HEK293 (cell line): Measurements from ENCODE around the gene CNTN4.
"Not testable (repeated sequence)": the region's sequence is repeated elsewhere in the genome, so short reads cannot be mapped to it uniquely, and the experiment has no call there.

ENCODE experiments used
- CTCF ChIA-PET: fragments of 350-600 bp; formaldehyde crosslinking; extraction: SDS; loops from one replicate; lab custom pipeline; 2021; ENCODE audit warnings: antibody characterized with exemption; lab: Yijun Ruan, JAX
- POLR2A ChIA-PET: fragments of 300-600 bp; formaldehyde crosslinking; extraction: SDS; loops from one replicate; lab custom pipeline; 2020; ENCODE audit warnings: antibody characterized with exemption, inconsistent platforms; lab: Yijun Ruan, JAX
- H3K27ac ChIP-seq: fragments of 200-500 bp; sonication (Bioruptor generic); 2 replicates; pipeline ENCODE4 v1.5.1; 2014; ENCODE audit warnings: low read depth, low read length, control low read depth, inconsistent platforms; ENCODE audit errors: extremely low read depth
- H3K36me3 ChIP-seq, 2 experiments: fragments of 200-500 bp in 1 of 2; sonication (Bioruptor generic) in 1 of 2; 1 replicate in 1 of 2; 2 replicates in 1 of 2; pipeline ENCODE4 v1.5.1; 2014 to 2017; ENCODE audit warnings: inconsistent platforms in 2 of 2, low read length in 2 of 2; ENCODE audit not compliant: control insufficient read depth in 2 of 2, insufficient read depth in 1 of 2
- H3K4me1 ChIP-seq: fragments of 200-500 bp; sonication (Bioruptor generic); 2 replicates; pipeline ENCODE4 v1.5.1; 2014; ENCODE audit warnings: mild to moderate bottlenecking, low read length, inconsistent platforms; ENCODE audit not compliant: control insufficient read depth, insufficient read depth
- H3K4me3 ChIP-seq: 2 replicates; pipeline ENCODE4 v1.5.1; 2011; ENCODE audit warnings: low read depth, mild to moderate bottlenecking, control low read depth, low read length, moderate library complexity
- H3K9me3 ChIP-seq: fragments of 200-500 bp; sonication (Bioruptor generic); 2 replicates; pipeline ENCODE4 v1.5.1; 2014; ENCODE audit warnings: low read depth, low read length, inconsistent platforms; ENCODE audit not compliant: control insufficient read depth, insufficient read depth
- GLI2 ChIP-seq: fragments of 450-650 bp; formaldehyde crosslinking; IDR thresholded peaks from 2 replicates; pipeline ENCODE4; 2017; ENCODE audit warnings: missing biosample characterization, missing genetic modification characterization, low read depth, borderline replicate concordance
- IKZF3 ChIP-seq: fragments of 450-650 bp; IDR thresholded peaks from 2 replicates; pipeline ENCODE4 v1.5.0; 2018; ENCODE audit warnings: missing biosample characterization, mild to moderate bottlenecking, missing genetic modification characterization, moderate library complexity
- KLF1 ChIP-seq: fragments of 450-650 bp; formaldehyde crosslinking; IDR thresholded peaks from 2 replicates; pipeline ENCODE4 v1.5.1; 2016; ENCODE audit warnings: missing biosample characterization, missing genetic modification characterization
- MZF1 ChIP-seq: fragments of 450-650 bp; formaldehyde crosslinking; IDR thresholded peaks from 2 replicates; pipeline ENCODE4 v1.5.1; 2017; ENCODE audit warnings: missing biosample characterization, missing genetic modification characterization, borderline replicate concordance
- OVOL3 ChIP-seq: fragments of 450-650 bp; formaldehyde crosslinking; IDR thresholded peaks from 2 replicates; pipeline ENCODE4 v1.5.1; 2016; ENCODE audit warnings: missing biosample characterization, missing genetic modification characterization
- SCRT1 ChIP-seq: fragments of 450-650 bp; formaldehyde crosslinking; IDR thresholded peaks from 2 replicates; pipeline ENCODE4 v1.5.1; 2016; ENCODE audit warnings: missing biosample characterization, missing genetic modification characterization, borderline replicate concordance
- ZBTB11 ChIP-seq: fragments of 450-650 bp; formaldehyde crosslinking; conservative IDR thresholded peaks from 2 replicates; pipeline ENCODE4 v1.5.1; 2016; ENCODE audit warnings: low read depth, missing biosample characterization, missing genetic modification characterization
- ZNF121 ChIP-seq: fragments of 450-650 bp; formaldehyde crosslinking; IDR thresholded peaks from 2 replicates; pipeline ENCODE4 v1.5.1; 2016; ENCODE audit warnings: missing biosample characterization, missing genetic modification characterization
- ZNF214 ChIP-seq: fragments of 450-650 bp; formaldehyde crosslinking; IDR thresholded peaks from 2 replicates; pipeline ENCODE4 v1.5.1; 2017; ENCODE audit warnings: missing biosample characterization, mild to moderate bottlenecking, missing genetic modification characterization, borderline replicate concordance
- ZNF266 ChIP-seq: fragments of 450-650 bp; formaldehyde crosslinking; IDR thresholded peaks from 2 replicates; pipeline ENCODE4 v1.5.1; 2016; ENCODE audit warnings: missing biosample characterization, missing genetic modification characterization, low read depth
- ZNF292 ChIP-seq: fragments of 450-650 bp; formaldehyde crosslinking; IDR thresholded peaks from 2 replicates; pipeline ENCODE4 v1.5.1; 2016; ENCODE audit warnings: low read depth, missing biosample characterization, missing genetic modification characterization, borderline replicate concordance
- ZNF302 ChIP-seq: fragments of 450-650 bp; formaldehyde crosslinking; IDR thresholded peaks from 2 replicates; pipeline ENCODE4 v1.5.1; 2016; ENCODE audit warnings: missing biosample characterization, missing genetic modification characterization, low read depth
- ZNF341 ChIP-seq: fragments of 450-650 bp; formaldehyde crosslinking; IDR thresholded peaks from 2 replicates; pipeline ENCODE4; 2016; ENCODE audit warnings: low read depth, missing biosample characterization, missing genetic modification characterization
- ZNF530 ChIP-seq: fragments of 450-650 bp; formaldehyde crosslinking; IDR thresholded peaks from 2 replicates; pipeline ENCODE4 v1.5.1; 2016; ENCODE audit warnings: low read depth, missing biosample characterization, missing genetic modification characterization

CNTN4 gene

GRCh38 chr3:2915826-2916225 lies 817.2 kb downstream of the CNTN4 start:
- no peaks in the 10 kb centered on the region for H3K9me3 ChIP-seq
- TF ChIP-seq GLI2 (tag by site-specific recombination) (no peak), ZNF121 (tag by site-specific recombination) (no peak)
- H3K36me3 ChIP-seq: no peaks in the 10 kb centered on the region
- no peak overlapping the region for H3K4me3 ChIP-seq
- no peaks in the 10 kb centered on the region for H3K4me1 ChIP-seq
- no peak overlapping the region for H3K27ac ChIP-seq
- ChIA-PET CTCF (no interaction called here), POLR2A (no interaction called here)

DNA sequence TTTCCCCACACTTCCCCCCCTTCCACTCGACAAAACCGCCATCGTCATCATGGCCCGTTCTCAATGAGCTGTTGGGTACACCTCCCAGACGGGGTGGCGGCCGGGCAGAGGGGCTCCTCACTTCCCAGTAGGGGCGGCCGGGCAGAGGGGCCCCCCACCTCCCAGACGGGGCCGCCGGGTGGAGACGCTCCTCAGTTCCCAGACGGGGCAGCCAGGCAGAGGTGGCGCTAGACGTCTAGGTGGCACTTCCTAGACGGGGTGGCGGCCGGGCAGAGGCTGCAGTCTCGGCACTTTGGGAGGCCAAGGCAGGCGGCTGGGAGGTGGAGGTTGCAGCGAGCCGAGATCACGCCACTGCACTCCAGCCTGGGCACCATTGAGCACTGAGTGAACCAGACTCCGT lies 818.0 kb downstream of the CNTN4 start:
- H3K27ac ChIP-seq, H3K4me1 ChIP-seq, H3K4me3 ChIP-seq, CTCF ChIA-PET, POLR2A ChIA-PET, H3K9me3 ChIP-seq, H3K36me3 ChIP-seq: not testable (repeated sequence)

GRCh38 chr3:2920103-2920502 lies 821.4 kb downstream of the CNTN4 start:
- ChIA-PET POLR2A (no interaction called here), CTCF (interaction anchor here (0.6 kb wide), 1 partner anchor 1998 kb away, joined by 5 read pairs; no protein-coding TSS in a partner anchor)
- H3K36me3 ChIP-seq: no peaks in the 10 kb centered on the region
- no peak for TF ChIP-seq ZNF292 (tag by site-specific recombination)
- no peak for TF ChIP-seq OVOL3
- TF ChIP-seq ZNF214: no peak
- no peak for TF ChIP-seq SCRT1 (tag by site-specific recombination)
- H3K9me3 ChIP-seq: no peaks in the 10 kb centered on the region
- no peaks in the 10 kb centered on the region for H3K4me1 ChIP-seq
- no peak overlapping the region for H3K27ac ChIP-seq
- no peak overlapping the region for H3K4me3 ChIP-seq

- ChIA-PET CTCF (interaction anchor here (0.6 to 2.2 kb wide), 22 partner anchors 9 to 1646 kb away, joined by 3 to 29 read pairs (median 4); no protein-coding TSS in a partner anchor), POLR2A (no interaction called here)
- Histone ChIP-seq H3K9me3 (no peaks in the 10 kb centered on the region), H3K27ac (no peak overlapping the region), H3K36me3 (no peaks in the 10 kb centered on the region), H3K4me3 (no peak overlapping the region), H3K4me1 (no peaks in the 10 kb centered on the region)
- TF ChIP-seq ZNF266 (tag by site-specific recombination) (no peak), ZNF341 (tag by site-specific recombination) (no peak), KLF1 (tag by site-specific recombination) (no peak), IKZF3 (no peak), ZNF302 (tag by site-specific recombination) (no peak), ZBTB11 (tag by site-specific recombination) (no peak), MZF1 (tag by site-specific recombination) (no peak), ZNF530 (tag by site-specific recombination) (no peak)
These were observed 822.8 kb downstream of the CNTN4 start for GRCh38 chr3:2921452-2921851.
